ENCODE results near the gene ZNF384. TPM values are rescaled to one million over a fixed set of nuclear protein-coding genes. Genes with fewer than 3 reads are reported as not detected.

The ZNF384 gene
- total RNA-seq: 28.8 and 35.1 TPM in 2 replicates

GRCh38 chr12:6688999-6689882 lies at the start of gene ZNF384:
Gene ZNF384 (minus strand): TSS chr12:6689375. CDS start chr12:6679520, 9,855 bp downstream.

GRCh38 chr12:6723607-6724408 lies 34.6 kb upstream of the ZNF384 start, which contains the start of gene COPS7A:
Gene COPS7A (plus strand): TSS chr12:6724046. CDS start chr12:6724657, 611 bp downstream.

GRCh38 chr12:6700646-6701051 lies 11.5 kb upstream of the ZNF384 start, which contains the start of gene PIANP:
Gene PIANP (minus strand): TSS chr12:6700815. CDS start chr12:6698061, 2,754 bp downstream.

GRCh38 chr12:6662906-6663742 lies 26.1 kb downstream of the ZNF384 start, which contains the start of gene ING4:
Gene ING4 (minus strand): TSS chr12:6663119. CDS start chr12:6663101, 18 bp downstream.

GRCh38 chr12:6647083-6647604 lies 42.0 kb downstream of the ZNF384 start, which contains the start of gene ACRBP:
Gene ACRBP (minus strand): TSS chr12:6647432. CDS start chr12:6647366, 66 bp downstream.

GRCh38 chr12:6635856-6636531 lies 53.2 kb downstream of the ZNF384 start, which contains the start of gene LPAR5:
Gene LPAR5 (minus strand): TSS chr12:6635959. CDS start chr12:6621248, 14,711 bp downstream.

Other genes starting within 250 kb of the ZNF384 start
- 0.51 TPM in 1 of 2 replicates, not detected in the other for gene CD27, start 244.4 kb downstream of the ZNF384 start, total RNA-seq
- gene TAPBPL, start 237.3 kb downstream of the ZNF384 start, total RNA-seq: 11.4 and 21.4 TPM in 2 replicates
- 3.1 and 7.0 TPM in 2 replicates for gene VAMP1, start 218.7 kb downstream of the ZNF384 start, total RNA-seq
- gene MRPL51, start 196.1 kb downstream of the ZNF384 start, total RNA-seq: 39.6 and 73.5 TPM in 2 replicates
- 42.2 and 227 TPM in 2 replicates for gene NCAPD2, start 195.3 kb downstream of the ZNF384 start, total RNA-seq
- 5,203 and 7,437 TPM in 2 replicates for gene GAPDH, start 154.9 kb downstream of the ZNF384 start, total RNA-seq
- gene IFFO1, start 133.3 kb downstream of the ZNF384 start, total RNA-seq: 8.1 and 13.4 TPM in 2 replicates
- 28.6 and 36.3 TPM in 2 replicates for gene NOP2, start 121.1 kb downstream of the ZNF384 start, total RNA-seq
- gene CHD4, start 82.0 kb downstream of the ZNF384 start, total RNA-seq: 236 and 412 TPM in 2 replicates
- 2.1 and 3.0 TPM in 2 replicates for gene LPAR5, start 53.4 kb downstream of the ZNF384 start, total RNA-seq
- 0.49 and 8.7 TPM in 2 replicates for gene ACRBP, start 41.9 kb downstream of the ZNF384 start, total RNA-seq
- 14.5 and 50.5 TPM in 2 replicates for gene ING4, start 26.3 kb downstream of the ZNF384 start, total RNA-seq
- 0.16 and 2.9 TPM in 2 replicates for gene PIANP, start 11.4 kb upstream of the ZNF384 start, total RNA-seq
- gene COPS7A, start 34.7 kb upstream of the ZNF384 start, total RNA-seq: 68.1 and 78.1 TPM in 2 replicates
- 231 and 260 TPM in 2 replicates for gene MLF2, start 63.8 kb upstream of the ZNF384 start, total RNA-seq
- gene PTMS, start 77.0 kb upstream of the ZNF384 start, total RNA-seq: 115 and 146 TPM in 2 replicates
- gene LAG3, start 83.1 kb upstream of the ZNF384 start, total RNA-seq: under 0.01 and 0.13 TPM in 2 replicates
- gene CD4, start 100.2 kb upstream of the ZNF384 start, total RNA-seq: 0.33 and 1.3 TPM in 2 replicates
- gene GPR162, start 132.4 kb upstream of the ZNF384 start, total RNA-seq: 0.33 and 3.7 TPM in 2 replicates
- 46.9 and 49.6 TPM in 2 replicates for gene P3H3, start 139.0 kb upstream of the ZNF384 start, total RNA-seq
- gene GNB3, start 151.6 kb upstream of the ZNF384 start, total RNA-seq: 0.51 and 1.5 TPM in 2 replicates
- 7.2 and 171 TPM in 2 replicates for gene CDCA3, start 161.9 kb upstream of the ZNF384 start, total RNA-seq
- 62.2 and 84.6 TPM in 2 replicates for gene USP5, start 162.8 kb upstream of the ZNF384 start, total RNA-seq
- 569 and 954 TPM in 2 replicates for gene TPI1, start 178.2 kb upstream of the ZNF384 start, total RNA-seq
- gene SPSB2, start 183.9 kb upstream of the ZNF384 start, total RNA-seq: 13.9 and 18.4 TPM in 2 replicates
- gene LRRC23, start 215.4 kb upstream of the ZNF384 start, total RNA-seq: 7.5 and 11.8 TPM in 2 replicates
- 16.0 and 17.5 TPM in 2 replicates for gene ENO2, start 225.2 kb upstream of the ZNF384 start, total RNA-seq
- 34.4 and 55.0 TPM in 2 replicates for gene ATN1, start 238.6 kb upstream of the ZNF384 start, total RNA-seq

Data from mesangial cell (primary cell).